Measurements from ENCODE around the gene ARMC12. TPM values are rescaled to one million over a fixed set of nuclear protein-coding genes. Genes with fewer than 3 reads are reported as not detected.

ARMC12 gene
- total RNA-seq, 1 experiment from 2014 or later = 0.24 TPM

Other genes with a start within 250 kb of the ARMC12 start
- 10.9 and 12.3 TPM in 2 replicates for gene TEAD3, start 240.0 kb upstream of the ARMC12 start, total RNA-seq (2014; rRNA removed; shearing (Covaris generic))
- gene TULP1, start 224.1 kb upstream of the ARMC12 start, total RNA-seq (2014; rRNA removed; shearing (Covaris generic)) = not detected in 2 replicates
- gene FKBP5, start 48.1 kb upstream of the ARMC12 start, total RNA-seq (2014; rRNA removed; shearing (Covaris generic)) = 8.3 TPM in 2 replicates
- 4.7 TPM in 1 of 2 replicates, not detected in the other for gene CLPSL2, start 39.6 kb downstream of the ARMC12 start, total RNA-seq (2014; rRNA removed; shearing (Covaris generic))
- gene CLPSL1, start 44.0 kb downstream of the ARMC12 start, total RNA-seq (2014; rRNA removed; shearing (Covaris generic)) = not detected in 2 replicates
- not detected in 2 replicates for gene CLPS, start 60.3 kb downstream of the ARMC12 start, total RNA-seq (2014; rRNA removed; shearing (Covaris generic))
- gene LHFPL5, start 68.3 kb downstream of the ARMC12 start, total RNA-seq (2014; rRNA removed; shearing (Covaris generic)) = not detected in 2 replicates
- gene SRPK1, start 184.1 kb downstream of the ARMC12 start, total RNA-seq (2014; rRNA removed; shearing (Covaris generic)) = 57.0 and 64.4 TPM in 2 replicates